ENCODE measurements around the gene PTEN. TPM values are rescaled to one million over a fixed set of nuclear protein-coding genes. Genes with fewer than 3 reads are reported as not detected.

The PTEN gene
- total and polyA plus RNA-seq, 9 of the 15 experiments (the other 6 are each of a cell fraction or from before 2014, with no cell fraction given), result 8.4 to 56.9 (median 22.2) TPM

DNA sequence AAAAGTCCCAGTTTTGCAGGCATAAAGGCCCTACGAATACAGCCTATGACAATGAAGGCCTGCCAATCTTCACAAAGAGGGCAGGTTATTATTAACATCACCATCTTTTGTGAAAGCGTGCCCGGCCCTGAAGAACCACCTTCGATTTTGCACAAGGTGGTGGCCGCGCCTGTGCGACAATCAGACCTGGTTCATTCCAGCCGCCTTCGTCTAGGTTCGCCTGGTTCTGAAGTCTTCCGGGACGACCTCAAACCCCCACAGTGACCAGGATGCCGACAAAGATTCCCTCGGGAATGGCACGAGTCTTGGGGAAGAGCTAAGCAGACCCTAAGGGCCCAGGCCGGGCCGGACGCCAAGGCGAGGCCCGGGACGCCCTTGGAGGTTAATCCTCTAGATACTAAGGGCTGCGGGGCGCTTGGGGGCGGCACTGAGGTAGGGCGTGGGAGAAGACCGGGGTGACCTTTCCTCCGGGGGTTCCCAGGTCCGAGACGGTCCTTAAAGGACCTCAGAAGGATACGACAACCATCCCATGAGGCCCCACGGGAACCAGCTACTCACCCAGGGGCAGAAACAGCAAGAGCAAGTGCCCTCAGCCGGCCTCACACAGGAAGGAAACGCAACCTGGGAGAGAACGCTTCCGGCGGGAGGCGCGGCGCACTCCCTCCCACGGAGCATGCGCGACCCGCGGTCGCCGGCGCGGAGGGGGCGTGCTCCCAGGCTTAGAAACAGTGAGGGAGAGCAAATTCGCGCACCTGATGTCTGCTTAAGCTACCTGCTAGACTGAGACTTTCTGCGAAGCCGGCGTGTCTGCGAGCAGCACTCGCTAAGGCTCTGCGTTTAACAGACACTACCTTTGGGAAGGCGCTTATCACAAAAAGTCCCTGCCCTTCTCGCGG is 45.6 kb upstream of the PTEN start, which contains the start of gene ATAD1 (continued):
- TF ChIP-seq TEAD4 (IDR thresholded peaks at IDR 0.05; ENCODE audit: low read length) (no peak), TEAD4 (CRISPR knock-in tag; IDR thresholded peaks at IDR 0.05; ENCODE audit: borderline replicate concordance) (no peak), NFRKB (IDR thresholded peaks at IDR 0.05; ENCODE audit: low read depth) (peak; percentile 57; the same call in 1 of the 2 replicates), SAFB (IDR thresholded peaks at IDR 0.05; ENCODE audit: borderline replicate concordance, low read depth, low read length) (no peak), SREBF1 (IDR thresholded peaks at IDR 0.05; ENCODE audit: borderline replicate concordance, low read depth, low read length) (no peak), GABPA (tag; conservative IDR thresholded peaks at IDR 0.05; ENCODE audit: low read depth) (peak; percentile 94), POLR2G (IDR thresholded peaks at IDR 0.05; ENCODE audit: low read depth, low read length) (peak; percentile 89), HNRNPLL (IDR thresholded peaks at IDR 0.05; ENCODE audit: low read depth, low read length, poor library complexity, severe bottlenecking) (no peak), ATF7 (IDR thresholded peaks at IDR 0.05) (peak; percentile 16; the same call in 1 of the 2 replicates), HDAC6 (IDR thresholded peaks at IDR 0.05; ENCODE audit: low read depth, low read length) (no peak), ESRRB (CRISPR knock-in tag; IDR thresholded peaks at IDR 0.05; ENCODE audit: borderline replicate concordance) (no peak), CBFA2T3 (IDR thresholded peaks at IDR 0.05) (no peak), EP400 (IDR thresholded peaks at IDR 0.05) (peak; percentile 75)
- TF ChIP-seq, protein P1, sequence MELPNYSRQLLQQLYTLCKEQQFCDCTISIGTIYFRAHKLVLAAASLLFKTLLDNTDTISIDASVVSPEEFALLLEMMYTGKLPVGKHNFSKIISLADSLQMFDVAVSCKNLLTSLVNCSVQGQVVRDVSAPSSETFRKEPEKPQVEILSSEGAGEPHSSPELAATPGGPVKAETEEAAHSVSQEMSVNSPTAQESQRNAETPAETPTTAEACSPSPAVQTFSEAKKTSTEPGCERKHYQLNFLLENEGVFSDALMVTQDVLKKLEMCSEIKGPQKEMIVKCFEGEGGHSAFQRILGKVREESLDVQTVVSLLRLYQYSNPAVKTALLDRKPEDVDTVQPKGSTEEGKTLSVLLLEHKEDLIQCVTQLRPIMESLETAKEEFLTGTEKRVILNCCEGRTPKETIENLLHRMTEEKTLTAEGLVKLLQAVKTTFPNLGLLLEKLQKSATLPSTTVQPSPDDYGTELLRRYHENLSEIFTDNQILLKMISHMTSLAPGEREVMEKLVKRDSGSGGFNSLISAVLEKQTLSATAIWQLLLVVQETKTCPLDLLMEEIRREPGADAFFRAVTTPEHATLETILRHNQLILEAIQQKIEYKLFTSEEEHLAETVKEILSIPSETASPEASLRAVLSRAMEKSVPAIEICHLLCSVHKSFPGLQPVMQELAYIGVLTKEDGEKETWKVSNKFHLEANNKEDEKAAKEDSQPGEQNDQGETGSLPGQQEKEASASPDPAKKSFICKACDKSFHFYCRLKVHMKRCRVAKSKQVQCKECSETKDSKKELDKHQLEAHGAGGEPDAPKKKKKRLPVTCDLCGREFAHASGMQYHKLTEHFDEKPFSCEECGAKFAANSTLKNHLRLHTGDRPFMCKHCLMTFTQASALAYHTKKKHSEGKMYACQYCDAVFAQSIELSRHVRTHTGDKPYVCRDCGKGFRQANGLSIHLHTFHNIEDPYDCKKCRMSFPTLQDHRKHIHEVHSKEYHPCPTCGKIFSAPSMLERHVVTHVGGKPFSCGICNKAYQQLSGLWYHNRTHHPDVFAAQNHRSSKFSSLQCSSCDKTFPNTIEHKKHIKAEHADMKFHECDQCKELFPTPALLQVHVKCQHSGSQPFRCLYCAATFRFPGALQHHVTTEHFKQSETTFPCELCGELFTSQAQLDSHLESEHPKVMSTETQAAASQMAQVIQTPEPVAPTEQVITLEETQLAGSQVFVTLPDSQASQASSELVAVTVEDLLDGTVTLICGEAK (IDR thresholded peaks at IDR 0.05), result peak; percentile 93
- TF ChIP-seq, protein P1 (CRISPR knock-in tag; IDR thresholded peaks at IDR 0.05), result no peak
- TF ChIP-seq, protein P2, sequence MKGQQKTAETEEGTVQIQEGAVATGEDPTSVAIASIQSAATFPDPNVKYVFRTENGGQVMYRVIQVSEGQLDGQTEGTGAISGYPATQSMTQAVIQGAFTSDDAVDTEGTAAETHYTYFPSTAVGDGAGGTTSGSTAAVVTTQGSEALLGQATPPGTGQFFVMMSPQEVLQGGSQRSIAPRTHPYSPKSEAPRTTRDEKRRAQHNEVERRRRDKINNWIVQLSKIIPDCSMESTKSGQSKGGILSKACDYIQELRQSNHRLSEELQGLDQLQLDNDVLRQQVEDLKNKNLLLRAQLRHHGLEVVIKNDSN (CRISPR knock-in tag; IDR thresholded peaks at IDR 0.05), result 0 out of 2 replicates have a peak, but pooled peaks have one; percentile 3
- TF ChIP-seq, protein P3, sequence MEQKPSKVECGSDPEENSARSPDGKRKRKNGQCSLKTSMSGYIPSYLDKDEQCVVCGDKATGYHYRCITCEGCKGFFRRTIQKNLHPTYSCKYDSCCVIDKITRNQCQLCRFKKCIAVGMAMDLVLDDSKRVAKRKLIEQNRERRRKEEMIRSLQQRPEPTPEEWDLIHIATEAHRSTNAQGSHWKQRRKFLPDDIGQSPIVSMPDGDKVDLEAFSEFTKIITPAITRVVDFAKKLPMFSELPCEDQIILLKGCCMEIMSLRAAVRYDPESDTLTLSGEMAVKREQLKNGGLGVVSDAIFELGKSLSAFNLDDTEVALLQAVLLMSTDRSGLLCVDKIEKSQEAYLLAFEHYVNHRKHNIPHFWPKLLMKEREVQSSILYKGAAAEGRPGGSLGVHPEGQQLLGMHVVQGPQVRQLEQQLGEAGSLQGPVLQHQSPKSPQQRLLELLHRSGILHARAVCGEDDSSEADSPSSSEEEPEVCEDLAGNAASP (IDR thresholded peaks at IDR 0.05), result peak; percentile 56; the same call in 1 of the 2 replicates

All from K562 (cell line).